CD4-positive, alpha-beta T cell treated with Interferon gamma for 1 hour (primary cell): Measurements from ENCODE around the gene CCIN.

ENCODE experiments used
- DNase-seq: peaks from one replicate; pipeline ENCODE4 v3.0.0-alpha.2; 2020

Gene CCIN

GRCh38 chr9:36192196-36192595, 23.0 kb downstream of the CCIN start:
- DNase-seq, result no peak

- no peak for DNase-seq
Measured at GRCh38 chr9:36193023-36193422, 23.8 kb downstream of the CCIN start.

- no peak for DNase-seq
Measured at GRCh38 chr9:36194326-36195000, 25.3 kb downstream of the CCIN start.

GRCh38 chr9:36204906-36205547, 35.8 kb downstream of the CCIN start:
- no peak for DNase-seq

- no peak for DNase-seq
Measured at GRCh38 chr9:36207016-36207415, 37.8 kb downstream of the CCIN start.

- no peak for DNase-seq
Measured at GRCh38 chr9:36207546-36208012, 38.4 kb downstream of the CCIN start.

GRCh38 chr9:36208521-36209253, 39.5 kb downstream of the CCIN start:
- DNase-seq, result no peak

- DNase-seq, result no peak
Measured at GRCh38 chr9:36210722-36211121, 41.5 kb downstream of the CCIN start.

- no peak for DNase-seq
Measured at GRCh38 chr9:36211510-36211909, 42.3 kb downstream of the CCIN start.

- DNase-seq, result no peak
Measured at GRCh38 chr9:36213387-36213786, 44.2 kb downstream of the CCIN start.

GRCh38 chr9:36213989-36214388, 44.8 kb downstream of the CCIN start:
- no peak for DNase-seq

GRCh38 chr9:36214571-36214970, 45.4 kb downstream of the CCIN start:
- DNase-seq, result no peak

- DNase-seq, result no peak
Measured at GRCh38 chr9:36217256-36217968, 48.2 kb downstream of the CCIN start.

- DNase-seq, result no peak
Measured at GRCh38 chr9:36218011-36218410, 48.8 kb downstream of the CCIN start.

GRCh38 chr9:36218411-36218901, 49.3 kb downstream of the CCIN start:
- no peak for DNase-seq
